DOHH2 (cell line): ENCODE data around the gene CD24.

Experiments
- EZH2phosphoT487 ChIP-seq: fragments of 200-600 bp; sonication (generic); IDR thresholded peaks from 2 replicates; pipeline ENCODE4 v1.6.1; 2017; ENCODE audit warnings: borderline replicate concordance, mild to moderate bottlenecking, antibody characterized with exemption, low read length, moderate library complexity, mixed read lengths
- TF ChIP-seq, protein P1 (sequence below): fragments of 200-600 bp; sonication (generic); IDR thresholded peaks from one replicate; pipeline ENCODE4 v1.5.1; 2014; ENCODE audit warnings: antibody characterized with exemption, mild to moderate bottlenecking, low read depth, low read length; ENCODE audit not compliant: poor library complexity, severe bottlenecking

DNA sequence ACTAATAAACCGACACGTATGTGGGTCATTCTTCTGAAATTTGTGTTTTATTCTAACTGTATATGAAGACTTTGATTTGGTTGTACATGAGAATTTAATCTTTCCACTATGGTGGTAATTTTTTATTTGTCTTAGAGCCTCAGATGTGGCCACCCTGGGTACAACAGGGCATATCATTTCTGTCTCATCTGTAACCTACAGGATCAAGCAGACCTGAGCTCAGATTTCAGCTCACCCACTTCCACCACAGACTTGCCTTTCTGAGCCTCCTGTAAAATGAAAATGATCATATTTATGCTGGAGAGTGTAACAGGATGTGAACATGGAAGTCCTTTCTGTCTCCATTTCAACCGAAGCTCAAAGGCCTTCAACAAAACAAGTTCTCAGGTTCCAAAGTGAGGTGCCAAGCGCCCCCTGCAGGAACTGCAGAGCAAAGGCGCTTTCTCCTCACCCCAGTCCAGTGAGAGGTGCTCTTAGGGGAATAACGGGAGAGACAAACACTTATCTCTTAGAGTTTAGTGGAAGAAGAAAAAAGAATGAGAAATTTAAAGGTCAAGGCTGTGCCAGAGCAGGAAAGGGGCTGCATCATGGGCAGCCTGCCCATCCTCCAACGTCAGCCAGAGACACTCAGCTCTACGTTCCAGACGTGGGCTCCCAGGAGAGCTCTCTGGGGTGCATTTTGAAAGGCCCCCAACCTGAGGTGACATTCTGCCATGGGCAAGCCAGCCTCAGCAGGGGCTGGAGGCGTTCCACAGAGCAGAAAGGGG is 23.0 kb upstream of the CD24 start:
- TF ChIP-seq, protein P1, sequence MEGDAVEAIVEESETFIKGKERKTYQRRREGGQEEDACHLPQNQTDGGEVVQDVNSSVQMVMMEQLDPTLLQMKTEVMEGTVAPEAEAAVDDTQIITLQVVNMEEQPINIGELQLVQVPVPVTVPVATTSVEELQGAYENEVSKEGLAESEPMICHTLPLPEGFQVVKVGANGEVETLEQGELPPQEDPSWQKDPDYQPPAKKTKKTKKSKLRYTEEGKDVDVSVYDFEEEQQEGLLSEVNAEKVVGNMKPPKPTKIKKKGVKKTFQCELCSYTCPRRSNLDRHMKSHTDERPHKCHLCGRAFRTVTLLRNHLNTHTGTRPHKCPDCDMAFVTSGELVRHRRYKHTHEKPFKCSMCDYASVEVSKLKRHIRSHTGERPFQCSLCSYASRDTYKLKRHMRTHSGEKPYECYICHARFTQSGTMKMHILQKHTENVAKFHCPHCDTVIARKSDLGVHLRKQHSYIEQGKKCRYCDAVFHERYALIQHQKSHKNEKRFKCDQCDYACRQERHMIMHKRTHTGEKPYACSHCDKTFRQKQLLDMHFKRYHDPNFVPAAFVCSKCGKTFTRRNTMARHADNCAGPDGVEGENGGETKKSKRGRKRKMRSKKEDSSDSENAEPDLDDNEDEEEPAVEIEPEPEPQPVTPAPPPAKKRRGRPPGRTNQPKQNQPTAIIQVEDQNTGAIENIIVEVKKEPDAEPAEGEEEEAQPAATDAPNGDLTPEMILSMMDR, result peak; percentile 99
- no peak for TF ChIP-seq EZH2phosphoT487
